HG03520 (cell line): ENCODE results near the gene CDC42EP4.
"Not testable (repeated sequence)": the region's sequence is repeated elsewhere in the genome, so short reads cannot be mapped to it uniquely, and the experiment has no call there.

Source experiments
- ATAC-seq: cut with Tn5 transposase; IDR thresholded peaks from one replicate; pipeline ENCODE4 v1.9.1; 2021; ENCODE audit warnings: mild to moderate bottlenecking, moderate library complexity; ENCODE audit not compliant: unreplicated experiment

Gene CDC42EP4

DNA sequence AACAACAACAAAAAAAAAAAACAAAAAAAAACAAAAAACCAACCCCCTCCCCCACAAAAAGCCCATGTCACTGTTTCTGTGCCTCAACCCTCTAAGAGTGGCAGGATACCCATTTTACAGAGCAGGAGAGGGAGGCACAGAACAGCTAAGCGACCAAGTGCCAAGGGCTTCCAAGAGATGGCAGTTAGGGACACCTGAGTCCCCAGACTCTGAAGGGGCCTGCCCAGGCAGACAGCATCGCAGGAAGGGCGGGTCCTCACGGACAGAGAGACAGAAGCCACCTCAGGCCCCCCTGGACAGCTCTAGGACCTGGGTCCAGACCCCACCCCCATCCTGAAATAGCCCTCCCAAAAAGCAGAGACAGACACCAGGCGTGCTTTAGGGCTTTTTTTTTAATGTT is 28.6 kb downstream of the CDC42EP4 start:
- no peak for ATAC-seq

DNA sequence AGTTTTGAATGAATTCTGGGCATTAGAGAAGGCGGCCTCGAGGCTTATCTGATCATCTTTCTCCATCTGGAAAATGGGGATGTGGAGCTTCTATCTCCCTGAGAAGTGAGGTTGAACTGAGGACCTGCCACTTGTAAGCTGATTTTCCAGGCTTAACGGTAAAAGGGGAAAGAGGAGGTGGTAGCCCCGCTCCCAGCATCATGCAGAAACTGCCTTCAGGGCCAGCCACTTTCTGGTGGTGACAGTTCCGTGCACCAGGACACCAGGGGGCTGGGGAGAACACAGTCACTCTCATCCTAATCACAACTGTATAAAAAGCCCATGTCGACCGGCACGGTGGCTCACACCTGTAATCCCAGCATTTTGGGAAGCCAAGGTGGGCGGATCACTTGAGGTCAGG is 29.2 kb downstream of the CDC42EP4 start:
- no peak for ATAC-seq

DNA sequence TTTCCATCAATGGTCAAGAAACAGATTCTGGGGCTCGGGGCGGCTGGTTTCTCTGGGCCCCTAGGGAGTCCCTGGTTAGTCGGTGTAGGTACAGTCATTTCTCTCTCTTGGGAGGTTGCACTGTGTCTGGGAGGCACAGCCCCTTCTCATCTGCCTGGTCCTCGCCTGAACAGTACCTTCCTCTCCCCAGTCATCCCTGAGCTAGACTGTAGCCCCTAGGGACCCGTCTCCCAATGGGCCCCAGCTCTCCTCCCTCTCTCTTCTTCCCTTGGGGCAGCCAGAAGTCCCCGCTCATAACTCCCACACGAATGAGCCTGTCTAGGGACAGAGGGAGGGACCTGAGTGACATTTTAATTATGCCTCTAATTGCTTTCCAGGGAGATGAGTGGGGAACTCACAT is 29.9 kb downstream of the CDC42EP4 start:
- peak; percentile 95 for ATAC-seq

DNA sequence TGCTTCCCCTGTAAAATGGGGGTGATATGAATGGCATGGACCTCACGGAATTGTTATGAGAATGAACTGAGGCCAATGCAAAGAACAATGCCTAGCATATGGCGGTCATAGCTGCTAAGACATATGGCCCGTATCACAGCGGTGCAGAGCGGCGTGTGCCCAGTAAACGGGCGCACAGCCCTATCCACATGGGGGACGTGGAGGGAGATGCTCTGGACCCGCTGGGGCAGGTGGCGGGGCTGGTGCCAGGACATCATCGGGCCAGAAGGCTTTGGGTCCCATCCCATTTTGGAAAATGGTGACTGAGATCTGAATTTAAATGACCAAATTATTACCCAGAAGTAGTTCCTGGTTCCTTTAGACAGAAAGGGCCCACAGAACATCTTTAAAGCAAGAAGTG is 31.6 kb downstream of the CDC42EP4 start:
- ATAC-seq = no peak

DNA sequence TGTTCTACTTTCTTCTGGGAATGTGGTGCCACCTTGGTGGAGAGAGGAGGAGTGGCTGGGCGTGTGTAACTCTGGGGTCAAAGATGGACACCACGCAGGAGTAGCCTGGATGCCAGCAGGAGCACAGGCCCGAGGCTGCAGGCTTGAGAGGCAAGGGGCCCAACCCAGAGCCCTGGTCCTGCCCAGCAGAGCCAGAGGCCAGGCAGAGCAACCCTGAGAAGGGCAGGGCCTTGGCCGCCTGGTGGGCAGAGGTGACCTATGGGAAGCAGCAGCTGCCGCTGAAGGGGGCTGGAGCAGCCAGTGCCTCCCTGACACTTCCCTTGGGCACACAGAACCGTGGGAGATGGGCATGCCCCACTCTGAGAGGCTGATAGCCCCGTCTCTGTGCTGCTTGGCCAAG is 32.1 kb downstream of the CDC42EP4 start:
- ATAC-seq = no peak

DNA sequence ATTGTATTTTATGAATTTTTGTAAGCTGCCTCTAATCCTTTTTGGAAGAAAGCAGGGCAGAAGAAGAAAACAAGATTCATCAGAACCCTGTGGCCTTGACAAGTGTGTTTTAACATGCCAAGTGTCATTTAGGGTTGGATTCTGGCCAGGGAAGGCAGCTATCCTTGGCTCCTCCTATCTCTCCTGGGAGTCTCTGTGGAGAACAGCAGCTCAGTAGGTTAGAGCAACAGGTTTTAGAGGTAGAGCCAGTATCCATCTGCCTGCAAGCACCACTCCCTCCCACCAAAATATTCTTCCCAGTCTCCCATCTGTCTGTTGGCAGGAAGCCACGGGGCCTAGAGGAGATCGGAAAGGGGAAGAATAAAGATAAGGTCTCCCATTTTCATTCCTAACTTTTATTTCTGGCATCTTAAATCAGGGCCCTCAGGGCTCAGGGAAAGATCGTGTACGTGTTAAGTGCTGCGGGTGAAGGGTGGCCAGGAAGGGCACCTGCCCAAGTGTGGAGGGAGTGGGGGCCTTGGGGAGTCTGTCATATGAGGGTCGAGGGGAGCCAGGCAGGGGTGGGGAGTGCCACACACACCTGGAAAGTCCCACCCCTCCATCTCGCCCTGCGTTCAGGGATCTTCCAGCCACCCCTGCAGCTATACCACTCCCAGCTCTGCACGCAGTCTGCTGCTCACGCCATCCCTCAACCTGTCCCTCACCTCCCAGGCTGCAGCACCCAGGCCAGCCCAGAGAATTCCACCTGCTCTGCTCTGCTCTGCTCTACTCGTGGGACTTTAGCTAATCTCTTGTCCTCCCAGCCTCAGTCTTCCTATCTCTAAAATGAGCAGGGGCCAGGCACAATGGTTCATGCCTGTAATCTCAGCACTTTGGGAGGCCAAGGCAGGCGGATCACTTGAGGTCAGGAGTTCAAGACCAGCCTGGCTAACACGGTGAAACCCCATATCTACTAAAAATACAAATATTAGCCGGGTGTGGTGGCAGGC is 33.0 kb downstream of the CDC42EP4 start:
- ATAC-seq = no peak

DNA sequence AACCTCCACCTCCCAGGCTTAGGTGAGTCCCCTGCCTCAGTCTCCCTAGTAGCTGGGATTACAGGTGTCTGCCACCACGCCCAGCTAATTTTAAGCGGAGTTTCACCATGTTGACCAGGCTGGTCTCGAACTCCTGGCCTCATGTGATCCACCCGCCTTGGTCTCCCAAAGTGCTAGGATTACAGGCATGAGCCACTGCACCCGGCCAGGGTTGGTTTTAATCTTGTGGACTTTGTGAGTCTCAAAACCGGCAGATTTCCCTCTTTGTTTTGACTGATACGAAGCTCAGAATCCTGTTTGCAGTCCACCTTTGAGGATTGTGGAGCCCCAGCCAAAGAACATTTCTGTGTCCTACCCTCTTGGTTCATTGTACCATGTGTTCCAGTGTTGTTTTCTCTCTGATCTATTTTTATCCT is 33.7 kb downstream of the CDC42EP4 start:
- ATAC-seq = no peak

DNA sequence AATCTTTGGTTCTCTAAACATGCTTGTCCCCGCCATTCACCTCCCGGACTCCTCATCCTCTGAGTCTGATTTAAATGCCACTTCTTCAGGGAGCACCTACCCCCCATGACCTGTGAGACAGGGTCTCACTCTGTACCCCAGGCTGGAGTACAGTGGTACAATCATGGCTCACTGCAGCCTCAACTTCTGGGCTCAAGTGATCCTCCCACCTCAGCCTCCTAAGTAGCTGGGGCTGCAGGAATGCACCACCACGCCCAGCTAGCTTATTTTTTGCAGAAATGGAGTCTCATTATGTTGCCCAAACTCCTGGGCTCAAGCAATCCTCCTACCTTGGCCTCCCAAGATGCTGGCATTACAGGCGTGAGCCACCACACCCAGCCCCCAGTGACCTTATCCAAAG is 37.3 kb downstream of the CDC42EP4 start:
- no peak for ATAC-seq

DNA sequence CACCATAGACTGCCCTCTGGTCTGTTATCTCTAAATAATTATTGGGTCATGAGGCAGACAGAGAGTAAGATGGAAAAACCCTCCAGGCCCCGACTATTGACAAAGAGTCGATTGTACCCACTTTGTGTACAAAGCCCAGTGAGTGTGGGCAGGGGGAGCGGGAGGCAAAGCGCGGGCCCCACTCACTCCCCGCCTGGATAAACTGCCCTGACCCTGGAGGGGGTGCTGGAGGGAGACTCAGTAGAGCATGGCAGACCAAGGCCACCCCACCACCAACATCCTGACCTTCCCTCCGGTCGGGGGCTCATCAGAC is 38.9 kb downstream of the CDC42EP4 start:
- no peak for ATAC-seq

DNA sequence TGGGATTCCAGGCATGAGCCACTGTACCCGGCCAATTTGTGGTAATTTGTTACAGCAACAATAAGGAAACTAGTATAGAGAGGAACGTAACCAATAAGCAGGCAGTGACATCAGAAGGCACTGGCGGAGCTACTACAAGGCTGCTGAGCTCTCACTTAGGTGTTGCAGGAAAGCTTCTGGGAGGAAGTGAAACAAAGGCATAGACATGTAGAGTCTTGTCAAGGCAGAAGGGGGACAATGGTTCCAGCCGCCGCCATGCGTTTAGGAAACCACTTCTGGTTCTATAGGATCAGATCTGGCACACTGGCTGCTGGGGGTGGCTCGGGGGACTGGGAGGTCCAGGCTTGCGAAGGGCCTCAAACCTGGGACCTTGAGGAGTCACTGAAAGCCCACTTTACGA is 40.7 kb downstream of the CDC42EP4 start:
- ATAC-seq = peak; percentile 97

DNA sequence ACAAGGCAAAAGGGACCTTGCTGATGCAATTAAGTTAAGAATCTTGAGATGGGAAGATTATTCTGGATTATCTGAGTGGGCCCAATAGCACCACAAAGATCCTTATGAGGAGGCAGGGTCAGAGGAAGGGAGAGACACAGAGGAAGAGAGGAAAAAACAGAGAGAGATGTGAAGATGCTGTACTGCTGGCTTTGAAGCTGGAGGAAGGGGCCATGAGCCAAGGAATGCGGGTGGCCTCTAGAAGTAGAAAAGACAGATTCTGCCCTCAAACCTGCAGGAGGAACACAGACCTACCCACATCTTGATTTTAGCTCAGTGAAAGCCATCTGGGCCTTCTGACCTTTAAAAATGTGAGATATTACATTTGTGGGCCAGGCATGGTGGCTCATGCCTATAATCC is 42.0 kb downstream of the CDC42EP4 start:
- ATAC-seq = no peak

DNA sequence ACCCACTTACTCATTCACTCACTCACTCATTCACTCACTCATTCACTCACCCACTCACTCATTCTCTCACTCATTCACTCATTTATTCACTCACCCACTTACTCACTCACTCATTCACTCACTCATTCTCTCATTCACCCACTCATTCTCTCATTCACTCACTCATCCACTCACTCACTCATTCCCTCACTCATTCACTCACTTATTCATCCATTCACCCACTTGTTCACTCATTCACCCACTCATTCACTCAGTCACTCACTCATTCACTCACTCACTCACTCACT is 42.5 kb downstream of the CDC42EP4 start:
- ATAC-seq = no peak

DNA sequence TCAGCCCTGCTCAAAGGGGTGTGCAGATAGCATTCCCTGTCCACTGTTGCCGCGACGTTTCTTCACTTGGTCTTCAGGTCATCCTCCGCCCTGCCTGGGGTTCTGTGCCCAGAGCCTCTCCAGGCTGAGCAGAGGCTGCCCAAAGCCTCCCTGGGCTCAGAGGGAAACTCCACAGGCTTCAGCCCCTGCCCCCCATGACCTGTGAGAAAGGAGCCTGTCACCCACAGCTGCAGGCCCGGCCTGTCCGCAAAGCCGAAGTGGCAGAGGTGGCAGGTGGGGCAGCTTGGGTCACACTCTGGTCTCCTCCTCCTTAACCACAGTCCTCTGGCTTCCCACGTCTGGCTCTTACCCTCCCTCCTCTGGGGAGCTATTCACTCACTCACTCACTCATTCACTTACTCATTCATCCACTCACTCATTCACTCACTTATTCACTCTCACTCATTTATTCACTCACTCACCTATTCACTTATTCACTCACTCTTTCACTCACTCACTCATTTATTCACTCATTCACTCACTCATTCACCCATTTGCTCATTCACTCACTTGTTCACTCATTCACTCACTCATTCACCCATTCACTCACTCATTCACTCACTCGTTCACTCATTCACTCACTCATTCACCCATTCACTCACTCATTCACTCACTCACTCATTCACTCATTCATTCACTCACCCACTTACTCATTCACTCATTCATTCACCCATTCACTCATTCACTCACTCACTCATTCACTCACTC is 43.0 kb downstream of the CDC42EP4 start:
- ATAC-seq = no peak

DNA sequence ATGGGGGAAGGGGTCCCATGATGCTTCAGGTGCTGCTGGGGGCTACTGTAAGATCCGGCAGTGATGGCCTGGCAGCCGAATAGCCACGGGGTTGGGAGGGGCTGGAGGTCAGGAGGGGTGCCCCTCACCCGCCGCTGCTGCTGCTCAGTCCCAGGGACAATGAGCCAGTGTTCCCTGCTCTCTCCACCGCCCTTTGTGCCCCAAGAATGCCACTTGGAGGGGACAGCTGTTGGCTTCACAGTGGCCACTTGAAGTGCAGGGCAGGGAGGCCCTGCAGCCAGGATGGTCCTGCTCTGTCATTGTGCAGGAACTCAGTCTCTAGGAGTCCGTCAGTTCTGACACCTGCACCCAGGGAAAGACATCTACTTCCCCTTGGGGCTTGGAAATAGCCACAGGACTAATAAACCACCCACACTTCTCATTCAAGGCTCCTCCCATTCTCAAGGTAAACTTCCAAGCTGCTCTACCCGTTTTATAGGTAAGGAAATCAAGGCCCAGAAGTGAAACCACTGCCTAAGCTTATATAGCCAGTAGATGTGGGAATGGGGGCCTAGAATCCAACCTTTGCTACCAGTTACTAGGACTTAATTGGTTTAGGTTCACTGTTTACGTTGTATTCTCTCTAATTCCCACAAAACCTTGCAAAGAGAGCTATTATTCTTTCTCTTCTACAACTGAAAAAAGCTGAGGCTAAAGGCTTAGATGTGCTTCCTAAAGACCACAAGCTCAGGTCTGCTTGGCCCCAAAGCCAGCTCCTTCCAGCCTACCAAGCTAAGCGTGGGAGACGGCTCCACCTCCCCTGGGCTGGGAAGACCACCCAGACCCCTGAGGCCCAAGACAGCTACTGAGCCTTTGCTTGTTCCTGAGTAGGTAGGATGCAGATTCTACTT is 43.9 kb downstream of the CDC42EP4 start:
- ATAC-seq = no peak

DNA sequence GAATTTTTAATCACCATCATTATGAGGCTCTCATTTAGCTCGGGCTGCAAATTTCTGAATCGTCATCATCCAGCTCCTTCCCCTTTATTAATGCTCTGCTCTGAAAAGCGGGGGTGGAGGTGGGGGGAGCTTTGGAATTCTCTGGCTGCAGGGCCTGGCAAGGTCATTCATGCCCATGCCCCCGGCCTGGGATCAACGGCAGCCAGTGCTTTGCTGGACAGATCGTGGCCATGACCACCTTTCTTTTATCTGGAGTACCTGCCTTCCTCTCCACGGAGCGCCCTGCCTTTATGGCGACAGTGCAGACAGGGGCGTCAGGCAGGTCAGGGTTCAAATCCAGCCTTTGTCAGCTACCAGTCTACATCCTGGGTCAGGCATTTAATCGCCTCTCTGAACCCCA is 45.0 kb downstream of the CDC42EP4 start:
- no peak for ATAC-seq

DNA sequence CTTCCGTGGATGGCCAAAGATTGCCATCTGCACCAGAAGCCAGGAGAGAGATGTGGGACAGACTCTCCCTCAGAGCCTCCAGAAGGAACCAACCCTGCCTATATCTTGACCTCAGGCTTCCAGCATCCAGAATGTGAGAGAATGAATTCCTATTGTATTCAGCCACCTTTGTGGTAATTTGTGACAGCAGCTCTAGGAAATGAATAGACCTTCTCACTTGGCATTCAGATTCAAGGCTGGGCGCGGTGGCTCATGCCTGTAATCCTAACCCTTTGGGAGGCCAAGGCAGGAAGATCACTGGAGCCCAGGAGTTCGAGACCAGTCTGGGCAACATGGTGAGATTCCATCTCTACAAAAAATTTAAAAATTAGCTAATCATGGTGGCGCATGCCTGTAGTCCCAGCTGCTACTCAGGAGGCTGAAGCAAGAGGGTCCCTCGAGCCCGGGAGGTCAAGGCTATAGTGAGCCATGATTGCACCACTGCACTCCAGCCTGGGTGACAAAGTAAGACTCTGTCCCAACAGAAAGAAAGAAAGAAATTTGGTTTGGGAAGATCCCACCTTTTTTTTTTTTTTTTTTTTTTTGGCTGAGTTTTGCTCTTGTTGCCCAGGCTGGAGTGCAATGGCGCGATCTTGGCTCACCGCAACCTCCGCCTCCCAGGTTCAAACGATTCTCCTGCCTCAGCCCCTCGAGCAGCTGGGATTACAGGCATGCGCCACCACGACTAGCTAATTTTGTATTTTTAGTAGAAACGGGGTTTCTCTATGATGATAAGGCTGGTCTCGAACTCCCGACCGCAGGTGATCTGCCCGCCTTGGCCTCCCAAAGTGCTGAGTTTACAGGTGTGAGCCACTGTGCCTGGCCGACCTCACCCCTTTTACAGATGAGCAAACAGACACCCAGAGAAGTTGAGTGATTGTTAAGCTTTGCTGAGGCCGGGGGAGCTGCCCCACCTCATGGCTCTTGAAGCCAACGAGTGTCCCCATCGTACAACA is 45.9 kb downstream of the CDC42EP4 start:
- ATAC-seq = no peak

DNA sequence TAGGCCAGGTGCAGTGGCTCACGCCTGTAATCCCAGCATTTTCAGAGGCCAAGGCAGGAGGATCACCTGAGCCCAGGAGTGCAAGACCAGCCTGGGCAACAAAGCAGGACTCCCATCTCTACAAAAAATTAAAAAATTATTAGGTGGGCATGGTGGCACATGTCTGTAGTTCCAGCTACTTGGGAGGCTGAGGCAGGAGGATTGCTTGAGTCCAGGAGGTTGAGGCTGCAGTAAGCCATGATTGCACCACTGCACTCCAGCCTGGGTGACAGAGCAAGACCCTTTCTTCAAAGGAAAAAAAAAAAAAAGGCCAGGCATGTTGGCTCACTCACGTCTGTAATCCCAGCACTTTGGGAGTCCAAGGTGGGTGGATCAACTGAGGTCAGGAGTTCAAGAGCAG is 47.4 kb downstream of the CDC42EP4 start:
- ATAC-seq = not testable (repeated sequence)

DNA sequence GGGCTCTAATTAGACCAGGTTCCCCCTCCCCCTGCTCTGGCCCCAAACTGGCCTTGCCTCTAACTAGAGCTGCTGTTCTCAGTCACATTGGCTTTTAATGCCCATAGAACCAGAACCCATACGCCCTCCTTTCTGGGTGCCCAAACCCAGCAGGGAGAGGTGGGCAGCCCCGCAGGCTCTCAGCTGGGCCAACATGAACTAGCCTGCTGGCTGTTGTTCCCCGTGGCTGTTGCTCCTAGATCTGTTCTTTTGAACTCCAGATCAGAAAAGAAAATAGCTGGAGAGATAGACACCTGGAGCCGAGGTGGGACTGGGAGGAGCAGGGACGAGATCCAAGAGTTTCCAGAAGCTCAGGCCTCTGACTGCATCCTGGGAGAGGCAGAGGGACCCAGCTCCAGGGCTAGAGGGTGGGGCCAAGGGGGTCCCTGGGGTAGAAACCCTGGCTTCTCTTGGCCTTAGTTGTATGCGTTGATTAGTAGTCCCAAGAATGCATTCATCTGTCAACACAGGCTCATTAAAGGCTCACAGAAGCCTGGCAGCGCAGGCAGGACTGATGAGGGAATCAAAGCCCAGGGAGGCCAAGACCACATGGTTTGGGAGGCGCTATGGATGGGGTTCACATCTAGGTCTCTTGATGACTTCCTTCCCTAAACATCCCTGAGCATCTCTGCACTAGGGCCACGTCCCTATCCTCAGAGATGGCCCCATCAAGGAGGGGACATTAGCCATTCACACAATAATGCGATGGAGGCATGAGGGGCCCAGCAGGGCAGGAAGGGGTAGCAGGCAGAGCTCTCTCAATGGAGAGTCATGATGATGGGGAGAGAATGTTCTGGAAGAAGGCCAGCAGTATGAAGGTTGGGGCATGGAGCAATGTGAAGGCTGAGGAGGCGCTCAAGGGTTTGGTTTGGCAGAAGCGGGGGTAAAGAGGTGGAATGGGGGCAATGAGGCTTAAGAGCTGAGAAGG is 48.8 kb downstream of the CDC42EP4 start:
- no peak for ATAC-seq
